Esophagus mucosa (tissue), 1 donor: ENCODE results near the gene PIEZO2. TPM values are rescaled to one million over a fixed set of nuclear protein-coding genes. Genes with fewer than 3 reads are reported as not detected.
A peak's percentile ranks its signal among the peaks of the same experiment; 100 is the strongest.

ENCODE experiments used
- ATAC-seq: fragments of 200-7000 bp; cut with Tn5 transposase; one replicate; pipeline ENCODE4 v1.9.1; 2020
- total RNA-seq: library from RNA; stranded (reverse); gene quantifications from one replicate; pipeline ENCODE4 v1.2.4, GENCODE V29; 2023
- donor health status: DM: yes; HTN: yes; CAD: no.

PIEZO2 gene
- total RNA-seq, 1 donor from 2014 or later, result 0.76 TPM

- ATAC-seq, result no peak
Observed at GRCh38 chr18:11064106-11064505, 85.3 kb downstream of the PIEZO2 start.

- no peak for ATAC-seq
Observed at GRCh38 chr18:11055721-11056120, 93.6 kb downstream of the PIEZO2 start.

- ATAC-seq, result no peak
Observed at GRCh38 chr18:11054497-11054896, 94.9 kb downstream of the PIEZO2 start.

- no peak for ATAC-seq
Observed at GRCh38 chr18:11053293-11053692, 96.1 kb downstream of the PIEZO2 start.

- no peak for ATAC-seq
Observed at GRCh38 chr18:11052800-11053199, 96.6 kb downstream of the PIEZO2 start.

GRCh38 chr18:11051462-11051861, 97.9 kb downstream of the PIEZO2 start:
- ATAC-seq, result no peak

GRCh38 chr18:11050966-11051365, 98.4 kb downstream of the PIEZO2 start:
- no peak for ATAC-seq

GRCh38 chr18:11047817-11048216, 101.6 kb downstream of the PIEZO2 start:
- no peak for ATAC-seq

- no peak for ATAC-seq
Observed at GRCh38 chr18:11047156-11047555, 102.2 kb downstream of the PIEZO2 start.

- ATAC-seq, result no peak
Observed at GRCh38 chr18:11046140-11046539, 103.2 kb downstream of the PIEZO2 start.

GRCh38 chr18:11043694-11044093, 105.7 kb downstream of the PIEZO2 start:
- no peak for ATAC-seq

- no peak for ATAC-seq
Observed at GRCh38 chr18:11042247-11042646, 107.1 kb downstream of the PIEZO2 start.

- ATAC-seq, result peak; percentile 43
Observed at GRCh38 chr18:11040823-11041656, 108.3 kb downstream of the PIEZO2 start.

GRCh38 chr18:11040359-11040758, 109.0 kb downstream of the PIEZO2 start:
- no peak for ATAC-seq

- ATAC-seq, result no peak
Observed at GRCh38 chr18:11037533-11038240, 111.7 kb downstream of the PIEZO2 start.

GRCh38 chr18:11035814-11036495, 113.4 kb downstream of the PIEZO2 start:
- ATAC-seq, result no peak

- no peak for ATAC-seq
Observed at GRCh38 chr18:11035376-11035775, 114.0 kb downstream of the PIEZO2 start.

GRCh38 chr18:11034884-11035283, 114.5 kb downstream of the PIEZO2 start:
- no peak for ATAC-seq

GRCh38 chr18:11033503-11033902, 115.9 kb downstream of the PIEZO2 start:
- no peak for ATAC-seq

- ATAC-seq, result no peak
Observed at GRCh38 chr18:11031966-11032365, 117.4 kb downstream of the PIEZO2 start.

- no peak for ATAC-seq
Observed at GRCh38 chr18:11029021-11029420, 120.3 kb downstream of the PIEZO2 start.

GRCh38 chr18:11027862-11028261, 121.5 kb downstream of the PIEZO2 start:
- ATAC-seq, result no peak

GRCh38 chr18:11025671-11026070, 123.7 kb downstream of the PIEZO2 start:
- no peak for ATAC-seq
